RPMI7951 (cell line): ENCODE measurements around the gene GJD4. TPM values are rescaled to one million over a fixed set of nuclear protein-coding genes. Genes with fewer than 3 reads are reported as not detected.

Experiments used
- DNase-seq: peaks from one replicate; pipeline ENCODE4 v3.0.0-alpha.2; 2012; ENCODE audit warnings: low read depth
- total RNA-seq: library from RNA; depleted of rRNA; stranded (reverse); fragments of >200 nt; shearing (Covaris generic); gene quantifications from 2 replicates; pipeline ENCODE4 v1.2.3, GENCODE V29; 2014; rRNA removed

GJD4 gene
- total RNA-seq, 1 experiment from 2014 or later = not detected

DNA sequence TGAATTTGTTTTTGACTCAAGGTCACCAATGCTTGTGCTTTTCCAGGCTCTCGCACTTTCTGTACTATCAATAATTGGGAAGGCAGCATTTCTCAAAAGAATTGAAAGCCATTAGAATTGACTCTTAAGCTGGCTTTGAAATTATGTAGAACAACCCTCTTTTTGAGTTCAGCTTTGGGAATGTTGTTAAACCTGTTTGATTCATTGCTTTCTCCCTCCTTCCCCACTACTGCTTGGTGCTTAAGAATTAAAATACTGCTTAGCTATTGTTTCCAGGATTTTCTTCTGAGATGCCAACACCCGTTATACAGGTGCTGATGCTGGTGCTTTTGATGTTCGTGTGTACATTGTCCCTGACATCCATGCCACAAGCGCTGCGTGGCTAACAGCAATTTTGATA is 52.5 kb downstream of the GJD4 start:
- DNase-seq = no peak

Other genes starting within 250 kb of the GJD4 start
- gene FZD8, start 37.0 kb downstream of the GJD4 start, total RNA-seq = 2.2 and 3.2 TPM in 2 replicates